ENCODE data around the gene ANKRD11.
"Not testable (repeated sequence)": the region's sequence is repeated elsewhere in the genome, so short reads cannot be mapped to it uniquely, and the experiment has no call there.

The ANKRD11 gene

DNA sequence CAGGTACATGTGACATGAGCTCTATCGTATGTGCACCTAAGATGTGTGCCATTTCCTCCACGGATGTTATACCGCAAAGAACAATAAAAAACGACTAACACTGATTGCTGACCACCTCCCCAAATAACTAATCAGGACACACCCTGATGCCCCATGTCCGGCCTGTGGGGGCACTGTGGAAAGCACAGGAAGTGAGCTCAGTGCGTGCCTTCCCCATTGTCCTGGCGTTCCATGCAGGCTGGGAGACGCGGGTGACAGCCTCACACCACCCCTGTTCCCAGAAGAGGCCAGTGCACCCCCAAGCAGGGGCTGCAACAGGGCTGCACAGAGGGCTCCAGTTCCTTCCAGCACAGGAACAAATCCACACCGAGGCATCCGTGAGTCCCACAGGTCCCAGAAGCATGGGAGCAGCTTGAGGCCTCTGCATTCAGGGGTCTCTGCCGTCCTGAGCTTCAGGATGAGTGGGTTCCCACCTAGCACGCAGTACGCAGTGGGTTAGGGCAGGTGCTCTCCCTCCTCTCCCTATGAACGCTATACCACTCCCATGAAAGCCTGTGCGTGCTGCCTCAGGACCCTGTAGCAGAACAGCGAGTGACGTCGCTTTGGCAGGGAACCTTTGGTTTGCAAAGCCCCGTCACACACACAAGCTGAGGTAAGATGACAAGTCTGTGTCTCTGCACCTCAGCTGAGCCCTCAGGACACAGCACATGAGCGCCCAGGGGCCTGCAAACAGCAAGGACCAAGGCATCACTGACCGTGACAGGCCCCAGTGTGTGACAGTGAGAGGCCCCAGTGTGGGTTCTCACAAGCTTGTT is 155.2 kb downstream of the ANKRD11 start:
- H3K9me3 ChIP-seq (ENCODE audit: severe bottlenecking) = no peaks in the 10 kb centered on the region
- TF ChIP-seq, protein P1, sequence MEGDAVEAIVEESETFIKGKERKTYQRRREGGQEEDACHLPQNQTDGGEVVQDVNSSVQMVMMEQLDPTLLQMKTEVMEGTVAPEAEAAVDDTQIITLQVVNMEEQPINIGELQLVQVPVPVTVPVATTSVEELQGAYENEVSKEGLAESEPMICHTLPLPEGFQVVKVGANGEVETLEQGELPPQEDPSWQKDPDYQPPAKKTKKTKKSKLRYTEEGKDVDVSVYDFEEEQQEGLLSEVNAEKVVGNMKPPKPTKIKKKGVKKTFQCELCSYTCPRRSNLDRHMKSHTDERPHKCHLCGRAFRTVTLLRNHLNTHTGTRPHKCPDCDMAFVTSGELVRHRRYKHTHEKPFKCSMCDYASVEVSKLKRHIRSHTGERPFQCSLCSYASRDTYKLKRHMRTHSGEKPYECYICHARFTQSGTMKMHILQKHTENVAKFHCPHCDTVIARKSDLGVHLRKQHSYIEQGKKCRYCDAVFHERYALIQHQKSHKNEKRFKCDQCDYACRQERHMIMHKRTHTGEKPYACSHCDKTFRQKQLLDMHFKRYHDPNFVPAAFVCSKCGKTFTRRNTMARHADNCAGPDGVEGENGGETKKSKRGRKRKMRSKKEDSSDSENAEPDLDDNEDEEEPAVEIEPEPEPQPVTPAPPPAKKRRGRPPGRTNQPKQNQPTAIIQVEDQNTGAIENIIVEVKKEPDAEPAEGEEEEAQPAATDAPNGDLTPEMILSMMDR (IDR thresholded peaks at IDR 0.05; ENCODE audit: poor library complexity, severe bottlenecking) = no peak

DNA sequence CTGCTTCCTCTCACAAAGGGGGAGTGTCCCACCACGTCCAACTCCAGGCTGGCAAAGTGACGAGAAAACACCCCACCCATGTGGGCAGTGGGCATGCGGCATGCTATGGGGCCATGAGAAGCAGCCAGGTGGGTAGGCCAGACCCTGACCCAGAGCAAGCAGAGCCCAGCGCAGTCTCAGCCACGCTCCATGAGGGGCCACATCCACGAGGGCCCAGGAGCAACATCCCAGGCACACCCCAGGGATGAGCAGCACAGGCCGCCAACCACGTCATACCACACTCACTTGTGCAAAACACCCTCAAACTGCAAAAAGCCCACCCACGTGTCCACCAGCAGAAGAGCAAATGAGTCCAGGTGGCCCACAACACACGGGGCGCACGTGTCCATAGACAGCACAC is 155.9 kb downstream of the ANKRD11 start:
- Histone ChIP-seq H3K4me1 (ENCODE audit: insufficient read depth, poor library complexity, severe bottlenecking) (peaks cover 35% of the 10 kb centered on the region), H3K9me3 (ENCODE audit: severe bottlenecking) (no peaks in the 10 kb centered on the region), H3K4me3 (ENCODE audit: severe bottlenecking) (no peak overlapping the region), H3K27me3 (ENCODE audit: insufficient read depth, poor library complexity, severe bottlenecking) (no peaks in the 10 kb centered on the region), H3K27ac (ENCODE audit: poor library complexity, severe bottlenecking) (peak overlapping the region; percentile 73), H3K36me3 (ENCODE audit: low read depth) (peaks cover 11% of the 10 kb centered on the region)
- ATAC-seq (ENCODE audit: low read depth) = no peak
- TF ChIP-seq, protein P1 (IDR thresholded peaks at IDR 0.05; ENCODE audit: poor library complexity, severe bottlenecking) = no peak
- peak; percentile 65 for DNase-seq (ENCODE audit: low spot score)

More for the DNA sequence above, 155.2 kb downstream of the ANKRD11 start:
- ATAC-seq (ENCODE audit: low read depth) = no peak
- peak overlapping the region; percentile 73 for H3K27ac ChIP-seq (ENCODE audit: poor library complexity, severe bottlenecking)
- no peaks in the 10 kb centered on the region for H3K27me3 ChIP-seq (ENCODE audit: insufficient read depth, poor library complexity, severe bottlenecking)
- peaks cover 28% of the 10 kb centered on the region for H3K4me1 ChIP-seq (ENCODE audit: insufficient read depth, poor library complexity, severe bottlenecking)
- DNase-seq (ENCODE audit: low spot score) = peak; percentile 52
- H3K4me3 ChIP-seq (ENCODE audit: severe bottlenecking) = no peak overlapping the region
- peaks cover 7% of the 10 kb centered on the region for H3K36me3 ChIP-seq (ENCODE audit: low read depth)

GRCh38 chr16:89334050-89334449 is 156.3 kb downstream of the ANKRD11 start:
- H3K4me1 ChIP-seq (ENCODE audit: insufficient read depth, poor library complexity, severe bottlenecking) = peaks cover 36% of the 10 kb centered on the region
- H3K27me3 ChIP-seq (ENCODE audit: insufficient read depth, poor library complexity, severe bottlenecking) = no peaks in the 10 kb centered on the region
- no peak overlapping the region for H3K4me3 ChIP-seq (ENCODE audit: severe bottlenecking)
- TF ChIP-seq, protein P1 (IDR thresholded peaks at IDR 0.05; ENCODE audit: poor library complexity, severe bottlenecking) = no peak
- H3K27ac ChIP-seq (ENCODE audit: poor library complexity, severe bottlenecking) = peak overlapping the region; percentile 73
- H3K9me3 ChIP-seq (ENCODE audit: severe bottlenecking) = no peaks in the 10 kb centered on the region
- peaks cover 12% of the 10 kb centered on the region for H3K36me3 ChIP-seq (ENCODE audit: low read depth)
- ATAC-seq (ENCODE audit: low read depth) (no peak), DNase-seq (ENCODE audit: low spot score) (no peak)

DNA sequence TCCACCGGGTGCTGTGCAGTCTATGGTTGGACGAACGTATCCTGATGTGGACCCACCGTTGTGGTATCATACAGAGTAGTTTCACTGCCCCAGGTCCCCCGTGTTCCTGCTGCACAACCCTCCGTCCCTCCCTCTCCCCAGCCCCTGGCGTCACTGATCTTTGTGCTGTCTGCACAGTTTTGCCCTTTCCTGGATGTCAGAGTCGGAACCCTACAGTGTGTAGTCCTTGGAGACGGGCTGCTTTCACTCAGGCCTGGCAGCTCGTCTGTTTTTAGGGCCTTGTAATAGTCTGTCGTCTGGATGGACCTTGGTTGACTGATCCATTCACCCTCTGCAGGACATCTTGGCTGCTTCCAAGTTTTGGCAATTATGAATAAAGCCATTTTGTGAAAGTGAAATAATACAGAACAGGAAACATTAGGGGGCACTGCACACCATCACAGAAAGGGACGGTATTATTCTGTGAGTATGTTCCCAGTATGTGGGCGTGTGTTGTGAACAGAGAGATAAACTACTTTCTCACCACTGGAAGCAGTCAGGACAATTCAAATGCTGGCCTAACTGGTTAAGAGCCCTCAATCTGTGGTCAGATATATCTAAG is 156.9 kb downstream of the ANKRD11 start:
- Histone ChIP-seq H3K27ac (ENCODE audit: poor library complexity, severe bottlenecking) (peak overlapping the region; percentile 73), H3K4me1 (ENCODE audit: insufficient read depth, poor library complexity, severe bottlenecking) (peaks cover 36% of the 10 kb centered on the region)
- H3K27me3 ChIP-seq (ENCODE audit: insufficient read depth, poor library complexity, severe bottlenecking); H3K4me3 ChIP-seq (ENCODE audit: severe bottlenecking); H3K9me3 ChIP-seq (ENCODE audit: severe bottlenecking); H3K36me3 ChIP-seq (ENCODE audit: low read depth): not testable (repeated sequence)
- ATAC-seq (ENCODE audit: low read depth) (peak; percentile 56), DNase-seq (ENCODE audit: low spot score) (peak; percentile 24)
- TF ChIP-seq, protein P1 (IDR thresholded peaks at IDR 0.05; ENCODE audit: poor library complexity, severe bottlenecking) = peak; percentile 78

DNA sequence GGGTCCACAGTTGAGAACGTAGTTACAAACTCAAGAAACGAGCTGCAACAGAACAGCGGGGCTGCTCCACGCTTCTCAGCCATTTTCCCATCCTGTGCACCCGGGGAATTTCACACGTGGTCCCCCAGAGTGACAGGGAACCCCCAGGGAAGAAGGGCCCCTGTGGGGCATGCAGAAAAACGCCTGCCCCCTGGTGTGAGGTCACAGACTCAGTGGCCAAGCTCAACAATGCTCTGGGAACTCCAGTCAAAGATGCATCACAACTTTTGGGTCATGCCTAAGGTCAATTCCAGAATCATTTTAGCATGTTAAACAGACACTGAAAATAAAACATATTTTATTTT is 157.5 kb downstream of the ANKRD11 start:
- Histone ChIP-seq H3K36me3 (ENCODE audit: low read depth) (peaks cover 10% of the 10 kb centered on the region), H3K4me1 (ENCODE audit: insufficient read depth, poor library complexity, severe bottlenecking) (peaks cover 36% of the 10 kb centered on the region), H3K9me3 (ENCODE audit: severe bottlenecking) (no peaks in the 10 kb centered on the region), H3K27ac (ENCODE audit: poor library complexity, severe bottlenecking) (peak overlapping the region; percentile 73), H3K4me3 (ENCODE audit: severe bottlenecking) (no peak overlapping the region), H3K27me3 (ENCODE audit: insufficient read depth, poor library complexity, severe bottlenecking) (no peaks in the 10 kb centered on the region)
- ATAC-seq (ENCODE audit: low read depth) = no peak
- DNase-seq (ENCODE audit: low spot score) = peak; percentile 23
- TF ChIP-seq, protein P1 (IDR thresholded peaks at IDR 0.05; ENCODE audit: poor library complexity, severe bottlenecking) = no peak
